PC-3 (cell line): ENCODE results near the gene TREML4. TPM values are rescaled to one million over a fixed set of nuclear protein-coding genes. Genes with fewer than 3 reads are reported as not detected.

Source experiments
- ATAC-seq: fragments of 200-7000 bp; cut with Tn5 transposase; 2 replicates; pipeline ENCODE4 v1.9.1; 2020; ENCODE audit warnings: mild to moderate bottlenecking, moderate library complexity
- BruUV-seq: library from RNA; stranded (reverse); fragments of 400-500 nt; replicated peaks from 2 replicates; lab custom pipeline; 2021; lab: Mats Ljungman, UMichigan
- CTCF ChIA-PET: fragments of 300-600 bp; sonication (Branson Sonifier 250); formaldehyde crosslinking; loops from one replicate; lab custom pipeline; 2022; ENCODE audit warnings: antibody characterized with exemption; lab: Charles Lee
- POLR2A ChIA-PET: fragments of 300-600 bp; sonication (Branson Sonifier 250); formaldehyde crosslinking; loops from one replicate; lab custom pipeline; 2022; ENCODE audit warnings: antibody characterized with exemption; ENCODE audit not compliant: unreplicated experiment; lab: Charles Lee
- DNase-seq: peaks from one replicate; pipeline ENCODE4 v3.0.0-alpha.2; 2015
- H2AFZ ChIP-seq: fragments of 300-600 bp; sonication (generic); 2 replicates; pipeline ENCODE4 v1.6.0; 2016; ENCODE audit warnings: antibody characterized with exemption, low read length
- H3F3A ChIP-seq: fragments of 300-600 bp; sonication (generic); one replicate; pipeline ENCODE4 v1.6.0; 2017; ENCODE audit warnings: antibody characterized with exemption, low read length, control low read depth, mild to moderate bottlenecking; ENCODE audit not compliant: unreplicated experiment
- H3K27ac ChIP-seq: fragments of 300-600 bp; sonication (generic); 2 replicates; pipeline ENCODE4 v1.5.1; 2016; ENCODE audit warnings: mild to moderate bottlenecking, low read length
- H3K27me3 ChIP-seq: fragments of 300-600 bp; sonication (generic); 2 replicates; pipeline ENCODE4 v1.6.1; 2016; ENCODE audit warnings: low read length, mixed read lengths
- H3K36me3 ChIP-seq: fragments of 300-600 bp; sonication (generic); 2 replicates; pipeline ENCODE4 v1.6.1; 2016; ENCODE audit warnings: low read depth, mixed run types, low read length, mixed read lengths
- H3K4me1 ChIP-seq: fragments of 300-600 bp; sonication (generic); 2 replicates; pipeline ENCODE4 v1.5.1; 2016; ENCODE audit warnings: low read length; ENCODE audit not compliant: insufficient read depth
- H3K4me2 ChIP-seq: fragments of 300-600 bp; sonication (generic); 2 replicates; pipeline ENCODE4 v1.6.0; 2016; ENCODE audit warnings: low read length
- H3K4me3 ChIP-seq: fragments of 300-600 bp; sonication (generic); 2 replicates; pipeline ENCODE4 v1.5.1; 2016; ENCODE audit warnings: mild to moderate bottlenecking, low read length, mixed read lengths
- H3K79me2 ChIP-seq: fragments of 300-600 bp; sonication (generic); 2 replicates; pipeline ENCODE4 v1.6.1; 2017; ENCODE audit warnings: low read length, mixed read lengths
- H3K9ac ChIP-seq: fragments of 300-600 bp; sonication (generic); 2 replicates; pipeline ENCODE4 v1.6.0; 2016; ENCODE audit warnings: mild to moderate bottlenecking, low read length
- H3K9me2 ChIP-seq: fragments of 300-600 bp; sonication (generic); replicated peaks from 2 replicates; pipeline ENCODE4 v1.6.1; 2016; ENCODE audit warnings: mixed run types, low read length, mixed read lengths
- H3K9me3 ChIP-seq: fragments of 300-600 bp; sonication (generic); 2 replicates; pipeline ENCODE4 v1.6.1; 2016; ENCODE audit warnings: low read length, mixed read lengths
- H4K20me1 ChIP-seq: fragments of 300-600 bp; sonication (generic); 2 replicates; pipeline ENCODE4 v1.6.1; 2016; ENCODE audit warnings: low read length, mixed read lengths
- CTCF ChIP-seq: fragments of 300-600 bp; sonication (generic); conservative IDR thresholded peaks from 2 replicates; pipeline ENCODE4 v1.5.1; 2017; ENCODE audit warnings: antibody characterized with exemption, low read depth, mild to moderate bottlenecking, low read length
- EZH2 ChIP-seq: fragments of 300-600 bp; sonication (generic); IDR thresholded peaks from one replicate; pipeline ENCODE4 v1.6.1; 2017; ENCODE audit warnings: antibody characterized with exemption, mild to moderate bottlenecking, low read length; ENCODE audit not compliant: unreplicated experiment
- EZH2phosphoT487 ChIP-seq: fragments of 300-600 bp; sonication (generic); IDR thresholded peaks from 2 replicates; pipeline ENCODE4 v1.6.1; 2018; ENCODE audit warnings: mild to moderate bottlenecking, antibody characterized with exemption, low read length, borderline replicate concordance
- intact Hi-C: fragments of 100-400 bp; cut with micrococcal nuclease; formaldehyde crosslinking; loops from 2 replicates; pipeline ENCODE4 v1.9.0; 2023
- total RNA-seq: library from RNA; depleted of rRNA; stranded (reverse); fragments of >200 nt; gene quantifications from 2 replicates; pipeline ENCODE4 v1.2.3, GENCODE V29; 2014

TREML4 gene
- total RNA-seq, 1 experiment from 2014 or later: not detected

- ATAC-seq: no peak
- CTCF ChIA-PET: no interaction called here
- H2AFZ ChIP-seq: no peak overlapping the region
These were observed 40.3 kb downstream of the TREML4 start for GRCh38 chr6:41268478-41268877.

GRCh38 chr6:41269166-41269565 lies 41.0 kb downstream of the TREML4 start:
- H3K9me3 ChIP-seq: no peaks in the 10 kb centered on the region
- no peaks in the 10 kb centered on the region for H4K20me1 ChIP-seq
- H3K9me2 ChIP-seq: no peaks in the 10 kb centered on the region
- TF ChIP-seq EZH2 (no peak), EZH2phosphoT487 (no peak), CTCF (no peak)
- ATAC-seq (no peak), DNase-seq (no peak)
- no peaks in the 10 kb centered on the region for H3K4me1 ChIP-seq
- no TSS peak for BruUV-seq
- POLR2A ChIA-PET: no interaction called here
- H3K27ac ChIP-seq: no peak overlapping the region
- no peaks in the 10 kb centered on the region for H3K79me2 ChIP-seq
- H3K4me2 ChIP-seq: no peak overlapping the region
- H3K9ac ChIP-seq: no peak overlapping the region
- H2AFZ ChIP-seq: no peak overlapping the region
- H3F3A ChIP-seq: no peaks in the 10 kb centered on the region
- H3K4me3 ChIP-seq: no peak overlapping the region
- CTCF ChIA-PET: no interaction called here
- peaks cover 10% of the 10 kb centered on the region; the same call in 1 of the 2 replicates for H3K27me3 ChIP-seq
- intact Hi-C loops: no loop called here
- no peaks in the 10 kb centered on the region for H3K36me3 ChIP-seq

More at GRCh38 chr6:41268478-41268877, 40.3 kb downstream of the TREML4 start:
- POLR2A ChIA-PET: no interaction called here
- intact Hi-C loops: no loop called here
- H3K4me3 ChIP-seq: no peak overlapping the region
- no peaks in the 10 kb centered on the region for H4K20me1 ChIP-seq
- no TSS peak for BruUV-seq
- peaks cover 9% of the 10 kb centered on the region; the same call in 1 of the 2 replicates for H3K27me3 ChIP-seq
- TF ChIP-seq EZH2phosphoT487 (no peak), EZH2 (no peak), CTCF (no peak)
- no peaks in the 10 kb centered on the region for H3K9me2 ChIP-seq
- DNase-seq: no peak
- no peaks in the 10 kb centered on the region for H3K4me1 ChIP-seq
- H3K27ac ChIP-seq: no peak overlapping the region
- H3F3A ChIP-seq: no peaks in the 10 kb centered on the region
- H3K9ac ChIP-seq: no peak overlapping the region
- no peaks in the 10 kb centered on the region for H3K9me3 ChIP-seq
- no peaks in the 10 kb centered on the region for H3K79me2 ChIP-seq
- H3K4me2 ChIP-seq: no peak overlapping the region
- H3K36me3 ChIP-seq: no peaks in the 10 kb centered on the region; the same call in 1 of the 2 replicates

GRCh38 chr6:41269716-41270115 lies 41.6 kb downstream of the TREML4 start:
- Histone ChIP-seq H3K27me3 (peaks cover 16% of the 10 kb centered on the region), H3K36me3 (no peaks in the 10 kb centered on the region), H3K4me3 (no peak overlapping the region), H3K4me2 (no peak overlapping the region), H4K20me1 (no peaks in the 10 kb centered on the region), H3K27ac (no peak overlapping the region), H3K9ac (no peak overlapping the region), H2AFZ (no peak overlapping the region), H3F3A (no peaks in the 10 kb centered on the region), H3K9me3 (no peaks in the 10 kb centered on the region), H3K79me2 (no peaks in the 10 kb centered on the region), H3K9me2 (no peaks in the 10 kb centered on the region), H3K4me1 (no peaks in the 10 kb centered on the region)
- TF ChIP-seq EZH2phosphoT487 (no peak), EZH2 (no peak), CTCF (no peak)
- DNase-seq (no peak), ATAC-seq (no peak)
- ChIA-PET POLR2A (no interaction called here), CTCF (no interaction called here)
- intact Hi-C loops: no loop called here
- no TSS peak for BruUV-seq
